ENCODE measurements around the gene MANEA. TPM values are rescaled to one million over a fixed set of nuclear protein-coding genes. Genes with fewer than 3 reads are reported as not detected.
"Not testable (repeated sequence)": the region's sequence is repeated elsewhere in the genome, so short reads cannot be mapped to it uniquely, and the experiment has no call there.

Gene MANEA
- polyA plus RNA-seq, 6 donors from 2014 or later, result 0.17 to 4.4 (median 3.8) TPM

GRCh38 chr6:95560956-95561355 lies 16.4 kb upstream of the MANEA start:
- not testable (repeated sequence) for H3K27ac Mint-ChIP-seq; H3K27me3 Mint-ChIP-seq; H3K9me3 Mint-ChIP-seq; H3K36me3 Mint-ChIP-seq; DNase-seq; H3K4me3 Mint-ChIP-seq; H3K4me1 Mint-ChIP-seq; ATAC-seq (ENCODE audit: low read depth in 2 of 2)

GRCh38 chr6:95569560-95569959 lies 7.8 kb upstream of the MANEA start:
- Mint-ChIP-seq H3K27ac (no peak overlapping the region), H3K4me3 (no peak overlapping the region), H3K4me1 (peaks cover 6 to 13% (median 8%) of the 10 kb centered on the region in 3 donors), H3K27me3 (no peaks in the 10 kb centered on the region), H3K36me3 (no peaks in the 10 kb centered on the region), H3K9me3 (no peaks in the 10 kb centered on the region)
- DNase-seq (no peak), ATAC-seq (ENCODE audit: low read depth in 2 of 2) (no peak)

- Mint-ChIP-seq H3K36me3 (no peaks in the 10 kb centered on the region), H3K27me3 (no peaks in the 10 kb centered on the region), H3K4me3 (no peak overlapping the region), H3K27ac (peak overlapping the region in 1 of 6 donors; percentile 33), H3K4me1 (peaks cover 15 to 29% (median 21%) of the 10 kb centered on the region in 3 donors), H3K9me3 (no peaks in the 10 kb centered on the region)
- ATAC-seq (ENCODE audit: low read depth in 2 of 2), result no peak
- no peak for DNase-seq
Observed at GRCh38 chr6:95572098-95572497, 5.2 kb upstream of the MANEA start.

- Mint-ChIP-seq H3K4me1 (peaks cover 19 to 39% (median 39%) of the 10 kb centered on the region in 3 donors), H3K9me3 (no peaks in the 10 kb centered on the region), H3K36me3 (no peaks in the 10 kb centered on the region), H3K27me3 (no peaks in the 10 kb centered on the region), H3K4me3 (peak overlapping the region in 1 of 8 donors; percentile 97), H3K27ac (peak overlapping the region in 1 of 6 donors; percentile 7)
- no peak for DNase-seq
- no peak for ATAC-seq (ENCODE audit: low read depth in 2 of 2)
Observed at GRCh38 chr6:95574811-95575210, 2.5 kb upstream of the MANEA start.

- Mint-ChIP-seq H3K4me1 (peaks cover 17 to 40% (median 35%) of the 10 kb centered on the region in 3 donors), H3K4me3 (peak overlapping the region; percentile 94 to 99 (median 97)), H3K27me3 (no peaks in the 10 kb centered on the region), H3K36me3 (no peaks in the 10 kb centered on the region), H3K9me3 (no peaks in the 10 kb centered on the region), H3K27ac (peak overlapping the region; percentile 91 to 98 (median 96))
- DNase-seq (peak; percentile 11), ATAC-seq (ENCODE audit: low read depth in 2 of 2) (no peak)
Observed at GRCh38 chr6:95576218-95576997, 927 bp upstream of the MANEA start.

- ATAC-seq (ENCODE audit: low read depth in 2 of 2), result no peak
- H3K27ac Mint-ChIP-seq, result peak overlapping the region; percentile 91 to 98 (median 96)
- no peaks in the 10 kb centered on the region for H3K36me3 Mint-ChIP-seq
- H3K4me3 Mint-ChIP-seq, result peak overlapping the region; percentile 94 to 99 (median 97)
- peaks cover 15 to 40% (median 33%) of the 10 kb centered on the region in 3 donors for H3K4me1 Mint-ChIP-seq
- H3K27me3 Mint-ChIP-seq, result no peaks in the 10 kb centered on the region
- no peaks in the 10 kb centered on the region for H3K9me3 Mint-ChIP-seq
- DNase-seq, result no peak
Observed at GRCh38 chr6:95576998-95577303, 384 bp upstream of the MANEA start.

GRCh38 chr6:95578106-95578410 lies 723 bp downstream of the MANEA start:
- H3K4me1 Mint-ChIP-seq, result peaks cover 15 to 39% (median 33%) of the 10 kb centered on the region in 3 donors
- H3K36me3 Mint-ChIP-seq, result no peaks in the 10 kb centered on the region
- ATAC-seq (ENCODE audit: low read depth in 2 of 2) (peak; percentile 11 to 15), DNase-seq (no peak)
- no peaks in the 10 kb centered on the region for H3K27me3 Mint-ChIP-seq
- H3K27ac Mint-ChIP-seq, result peak overlapping the region; percentile 91 to 99 (median 97)
- peak overlapping the region; percentile 94 to 99 (median 97) for H3K4me3 Mint-ChIP-seq
- H3K9me3 Mint-ChIP-seq, result no peaks in the 10 kb centered on the region

GRCh38 chr6:95581073-95581472 lies 3.7 kb downstream of the MANEA start:
- H3K4me3 Mint-ChIP-seq, result no peak overlapping the region
- ATAC-seq (ENCODE audit: low read depth in 2 of 2) (no peak), DNase-seq (no peak)
- H3K4me1 Mint-ChIP-seq, result peaks cover 8 to 26% (median 20%) of the 10 kb centered on the region in 3 donors
- peaks cover 0 to 7% of the 10 kb centered on the region in 2 donors for H3K36me3 Mint-ChIP-seq
- no peaks in the 10 kb centered on the region for H3K27me3 Mint-ChIP-seq
- no peak overlapping the region for H3K27ac Mint-ChIP-seq
- H3K9me3 Mint-ChIP-seq, result peaks cover 0 to 18% (median 12%) of the 10 kb centered on the region in 7 donors

- not testable (repeated sequence) for H3K27me3 Mint-ChIP-seq; H3K4me3 Mint-ChIP-seq; DNase-seq; ATAC-seq (ENCODE audit: low read depth in 2 of 2)
- Mint-ChIP-seq H3K27ac (peak overlapping the region in 2 of 6 donors; percentile 72 to 84), H3K9me3 (peaks cover 0 to 18% (median 12%) of the 10 kb centered on the region in 7 donors), H3K4me1 (peaks cover 10 to 16% (median 12%) of the 10 kb centered on the region in 3 donors), H3K36me3 (peaks cover 0 to 13% of the 10 kb centered on the region in 2 donors)
Observed at GRCh38 chr6:95584226-95584625, 6.9 kb downstream of the MANEA start.

GRCh38 chr6:95587989-95588388 lies 10.7 kb downstream of the MANEA start:
- no peak for DNase-seq
- peak overlapping the region in 3 of 6 donors; percentile 24 to 68 (median 58) for H3K27ac Mint-ChIP-seq
- no peak for ATAC-seq (ENCODE audit: low read depth in 2 of 2)
- H3K27me3 Mint-ChIP-seq, result no peaks in the 10 kb centered on the region
- no peak overlapping the region for H3K4me3 Mint-ChIP-seq
- peaks cover 12 to 20% (median 18%) of the 10 kb centered on the region in 3 donors for H3K4me1 Mint-ChIP-seq
- H3K36me3 Mint-ChIP-seq, result peaks cover 12 to 19% of the 10 kb centered on the region in 2 donors
- H3K9me3 Mint-ChIP-seq, result peaks cover 0 to 18% (median 12%) of the 10 kb centered on the region in 7 donors

- Mint-ChIP-seq H3K36me3 (peaks cover 12 to 19% of the 10 kb centered on the region in 2 donors), H3K4me3 (no peak overlapping the region), H3K4me1 (peaks cover 14 to 31% (median 28%) of the 10 kb centered on the region in 3 donors), H3K9me3 (peaks cover 0 to 9% (median 8%) of the 10 kb centered on the region in 7 donors), H3K27ac (no peak overlapping the region), H3K27me3 (no peaks in the 10 kb centered on the region)
- DNase-seq (no peak), ATAC-seq (ENCODE audit: low read depth in 2 of 2) (no peak)
Observed at GRCh38 chr6:95589067-95589466, 11.7 kb downstream of the MANEA start.

- ATAC-seq (ENCODE audit: low read depth in 2 of 2) (no peak), DNase-seq (no peak)
- Mint-ChIP-seq H3K27ac (peak overlapping the region in 1 of 6 donors; percentile 7), H3K4me3 (no peak overlapping the region), H3K4me1 (peaks cover 12 to 32% (median 28%) of the 10 kb centered on the region in 3 donors), H3K36me3 (peaks cover 11 to 12% of the 10 kb centered on the region in 2 donors), H3K27me3 (no peaks in the 10 kb centered on the region), H3K9me3 (peaks cover 0 to 2% (median 0%) of the 10 kb centered on the region in 7 donors)
Observed at GRCh38 chr6:95589826-95590570, 12.7 kb downstream of the MANEA start.

- Mint-ChIP-seq H3K36me3 (peaks cover 9 to 12% of the 10 kb centered on the region in 2 donors), H3K4me3 (no peak overlapping the region), H3K27me3 (no peaks in the 10 kb centered on the region), H3K4me1 (peaks cover 5 to 24% (median 24%) of the 10 kb centered on the region in 3 donors), H3K9me3 (peaks cover 0 to 2% (median 0%) of the 10 kb centered on the region in 7 donors), H3K27ac (peak overlapping the region in 1 of 6 donors; percentile 19)
- ATAC-seq (ENCODE audit: low read depth in 2 of 2) (no peak), DNase-seq (no peak)
Observed at GRCh38 chr6:95593025-95593424, 15.7 kb downstream of the MANEA start.

All from naive B cell (primary cell).